Stimulated activated CD4-positive, alpha-beta T cell treated with anti-CD3 and anti-CD28 coated beads, Interleukin-2, amount 100 ng/mL, for 48 hours (primary cell): ENCODE measurements around the gene CAPN10.

Experiments
- DNase-seq, 2 donors: peaks; one replicate each; pipeline ENCODE4 v3.0.0-alpha.2; 2020

Gene CAPN10

GRCh38 chr2:240642061-240642805, 55.7 kb downstream of the CAPN10 start:
- DNase-seq = no peak

GRCh38 chr2:240642806-240643092, 56.2 kb downstream of the CAPN10 start:
- DNase-seq = no peak

GRCh38 chr2:240643093-240643810, 56.7 kb downstream of the CAPN10 start:
- DNase-seq = no peak

GRCh38 chr2:240643811-240644150, 57.2 kb downstream of the CAPN10 start:
- DNase-seq = no peak

- no peak for DNase-seq
Measured at GRCh38 chr2:240644171-240644651, 57.7 kb downstream of the CAPN10 start.

GRCh38 chr2:240644859-240645301, 58.3 kb downstream of the CAPN10 start:
- DNase-seq = no peak

GRCh38 chr2:240645346-240645745, 58.8 kb downstream of the CAPN10 start:
- DNase-seq = no peak

GRCh38 chr2:240645801-240646175, 59.3 kb downstream of the CAPN10 start:
- DNase-seq = no peak

- DNase-seq = no peak
Measured at GRCh38 chr2:240646176-240646899, 59.8 kb downstream of the CAPN10 start.

GRCh38 chr2:240646900-240647502, 60.5 kb downstream of the CAPN10 start:
- no peak for DNase-seq

- no peak for DNase-seq
Measured at GRCh38 chr2:240647503-240648154, 61.1 kb downstream of the CAPN10 start.

- DNase-seq = no peak
Measured at GRCh38 chr2:240648155-240648649, 61.7 kb downstream of the CAPN10 start.
